SK-N-SH (cell line): ENCODE results near the gene SHLD1. TPM values are rescaled to one million over a fixed set of nuclear protein-coding genes. Genes with fewer than 3 reads are reported as not detected.
A peak's percentile ranks its signal among the peaks of the same experiment; 100 is the strongest.

Experiments used
- CTCF ChIA-PET: fragments of 300-600, 350-600 bp; formaldehyde crosslinking; extraction: SDS; loops from one replicate; lab custom pipeline; 2021; lab: Yijun Ruan, JAX
- POLR2A ChIA-PET: fragments of 350-600 bp; sonication (Branson Sonifier 250); formaldehyde crosslinking; extraction: SDS; loops from one replicate; lab custom pipeline; 2020; ENCODE audit warnings: antibody characterized with exemption, inconsistent platforms; lab: Yijun Ruan, JAX
- DNase-seq: peaks from one replicate; pipeline ENCODE4 v3.0.0; 2012
- H2AFZ ChIP-seq: fragments of 200-600 bp; sonication (generic); 2 replicates; pipeline ENCODE4 v1.8.1; 2016; ENCODE audit warnings: antibody characterized with exemption, mild to moderate bottlenecking, low read depth
- H3F3A ChIP-seq: fragments of 200-600 bp; sonication (generic); replicated peaks from 2 replicates; pipeline ENCODE3; 2016; ENCODE audit warnings: antibody characterized with exemption, mild to moderate bottlenecking; ENCODE audit not compliant: insufficient read depth
- H3K27ac ChIP-seq, 2 experiments: fragments of 200-500 bp in 1 of 2; fragments of 200-600 bp in 1 of 2; sonication (Bioruptor generic) in 1 of 2; sonication (generic), shearing (Covaris generic) in 1 of 2; 2 replicates each; pipeline versions ENCODE4 v1.5.1 to v1.6.1; 2014 to 2016; ENCODE audit warnings: low read depth in 2 of 2, inconsistent platforms in 1 of 2, low read length in 1 of 2, mild to moderate bottlenecking in 1 of 2, mixed read lengths in 1 of 2
- H3K27me3 ChIP-seq: fragments of 200-600 bp; sonication (generic), shearing (Covaris generic); 2 replicates; pipeline ENCODE4 v1.6.1; 2016; ENCODE audit warnings: mixed run types; ENCODE audit not compliant: insufficient read depth
- H3K36me3 ChIP-seq, 2 experiments: fragments of 200-500 bp in 1 of 2; fragments of 200-600 bp in 1 of 2; sonication (Bioruptor generic) in 1 of 2; sonication (generic) in 1 of 2; replicated peaks in 1 of 2; 2 replicates each; pipeline versions ENCODE3 to v1.5.1; 2014 to 2016; ENCODE audit warnings: low read length in 1 of 2, mild to moderate bottlenecking in 1 of 2; ENCODE audit not compliant: insufficient read depth in 2 of 2, control insufficient read depth in 1 of 2
- H3K4me1 ChIP-seq, 2 experiments: fragments of 200-500 bp in 1 of 2; fragments of 200-600 bp in 1 of 2; sonication (Bioruptor generic) in 1 of 2; sonication (generic), shearing (Covaris generic) in 1 of 2; 2 replicates each; pipeline versions ENCODE4 v1.5.1 to v1.6.1; 2014 to 2016; ENCODE audit warnings: low read depth in 1 of 2, low read length in 1 of 2, mixed run types in 1 of 2; ENCODE audit not compliant: insufficient read depth in 2 of 2, control insufficient read depth in 1 of 2
- H3K4me2 ChIP-seq: fragments of 200-600 bp; sonication (generic), shearing (Covaris generic); 2 replicates; pipeline ENCODE4 v1.6.1; 2017; ENCODE audit warnings: mixed run types
- H3K4me3 ChIP-seq, 2 experiments: fragments of 200-500 bp in 1 of 2; fragments of 200-600 bp in 1 of 2; sonication (Bioruptor generic) in 1 of 2; sonication (generic), shearing (Covaris generic) in 1 of 2; 2 replicates each; pipeline versions ENCODE4 v1.5.1 to v1.8.1; 2014 to 2016; ENCODE audit warnings: low read depth in 2 of 2, inconsistent platforms in 1 of 2, low read length in 1 of 2, mild to moderate bottlenecking in 1 of 2, mixed read lengths in 1 of 2, moderate library complexity in 1 of 2
- H3K79me2 ChIP-seq: fragments of 200-600 bp; sonication (generic); 2 replicates; pipeline ENCODE4 v1.8.1; 2017; ENCODE audit warnings: mild to moderate bottlenecking; ENCODE audit not compliant: insufficient read depth
- H3K9ac ChIP-seq: fragments of 200-600 bp; sonication (generic); 2 replicates; pipeline ENCODE4 v1.6.1; 2017; ENCODE audit warnings: mixed run types
- H3K9me2 ChIP-seq: fragments of 200-600 bp; sonication (generic); 2 replicates; pipeline ENCODE4 v1.6.1; 2017; ENCODE audit warnings: mixed run types
- H3K9me3 ChIP-seq: fragments of 200-600 bp; sonication (generic); 2 replicates; pipeline ENCODE4 v1.6.1; 2017; ENCODE audit warnings: mixed run types, mild to moderate bottlenecking, moderate library complexity
- H4K20me1 ChIP-seq: fragments of 200-600 bp; sonication (generic); 2 replicates; pipeline ENCODE4 v1.6.1; 2017; ENCODE audit warnings: mild to moderate bottlenecking, mixed run types; ENCODE audit not compliant: insufficient read depth
- CHD2 ChIP-seq: fragments of 150-350 bp; IDR thresholded peaks from 2 replicates; pipeline ENCODE4 v1.6.1; 2018; ENCODE audit warnings: low read length; ENCODE audit not compliant: partially characterized antibody
- EP300 ChIP-seq, 2 experiments: IDR thresholded peaks; 2 replicates each; pipeline versions ENCODE4 v1.4.0 to v1.6.1; 2012; ENCODE audit warnings: borderline replicate concordance in 1 of 2, low read depth in 1 of 2, low read length in 1 of 2
- EZH2phosphoT487 ChIP-seq: fragments of 200-600 bp; sonication (generic); IDR thresholded peaks from 2 replicates; pipeline ENCODE4 v1.6.1; 2017; ENCODE audit warnings: low read depth, mixed run types, mild to moderate bottlenecking, antibody characterized with exemption, moderate library complexity, borderline replicate concordance
- FOSL2 ChIP-seq: IDR thresholded peaks from 2 replicates; pipeline ENCODE4 v1.4.0; 2012; ENCODE audit warnings: low read depth, mild to moderate bottlenecking, moderate library complexity, borderline replicate concordance
- FOXJ3 ChIP-seq: sonication (generic); formaldehyde crosslinking; IDR thresholded peaks from 2 replicates; pipeline ENCODE4 v1.5.1; 2020; ENCODE audit warnings: mild to moderate bottlenecking, missing genetic modification reagents
- FOXM1 ChIP-seq: IDR thresholded peaks from 2 replicates; pipeline ENCODE4 v1.4.0; 2012; ENCODE audit warnings: low read depth, mild to moderate bottlenecking
- NRF1 ChIP-seq: IDR thresholded peaks from 2 replicates; pipeline ENCODE4 v1.6.1; 2012; ENCODE audit warnings: low read depth, mild to moderate bottlenecking, low read length
- RAD21 ChIP-seq: IDR thresholded peaks from 2 replicates; pipeline ENCODE4 v1.6.1; 2012; ENCODE audit warnings: mild to moderate bottlenecking, low read length
- RCOR1 ChIP-seq: fragments of 150-350 bp; IDR thresholded peaks from 2 replicates; pipeline ENCODE4 v1.6.1; 2017; ENCODE audit warnings: antibody characterized with exemption, low read length
- SIN3A ChIP-seq: IDR thresholded peaks from 2 replicates; pipeline ENCODE4 v1.6.1; 2012; ENCODE audit warnings: low read depth, mild to moderate bottlenecking, low read length, moderate library complexity, borderline replicate concordance
- TCF12 ChIP-seq: IDR thresholded peaks from 2 replicates; pipeline ENCODE4 v1.4.0; 2012
- YY1 ChIP-seq: IDR thresholded peaks from 2 replicates; pipeline ENCODE4 v1.4.0; 2012; ENCODE audit warnings: low read depth, mild to moderate bottlenecking
- WGBS: methylation state at CpG from one replicate; pipeline ENCODE4 v1.1.6; 2017; ENCODE audit warnings: low lambda C conversion rate; 5-methylcytosine and 5-hydroxymethylcytosine counted together
- polyA plus RNA-seq, 3 experiments: library from polyadenylated mRNA; depleted of rRNA; stranded (reverse); fragments of >200 nt; gene quantifications; 2 replicates each; pipeline ENCODE4 v1.2.3, GENCODE V29; 2012
- TF ChIP-seq, protein P1 (sequence below): IDR thresholded peaks from 2 replicates; pipeline ENCODE4; 2012
- TF ChIP-seq, protein P2 (sequence below): IDR thresholded peaks from 2 replicates; pipeline ENCODE4 v1.4.0; 2012; ENCODE audit warnings: low read depth, borderline replicate concordance
- TF ChIP-seq, protein P3 (sequence below): fragments of 150-350 bp; IDR thresholded peaks from 2 replicates; pipeline ENCODE4 v1.6.1; 2016; ENCODE audit warnings: mild to moderate bottlenecking, low read depth, low read length
- TF ChIP-seq, protein P4 (sequence below): IDR thresholded peaks from 2 replicates; pipeline ENCODE4 v1.6.1; 2012; ENCODE audit warnings: mild to moderate bottlenecking, low read depth, low read length, moderate library complexity
- TF ChIP-seq, protein P5 (sequence below): IDR thresholded peaks from 2 replicates; pipeline ENCODE4 v1.4.0; 2012; ENCODE audit warnings: low read depth

The SHLD1 gene
- polyA plus RNA-seq, 1 of the 3 experiments (the other 2 are of a cell fraction), result 4.5 TPM

DNA sequence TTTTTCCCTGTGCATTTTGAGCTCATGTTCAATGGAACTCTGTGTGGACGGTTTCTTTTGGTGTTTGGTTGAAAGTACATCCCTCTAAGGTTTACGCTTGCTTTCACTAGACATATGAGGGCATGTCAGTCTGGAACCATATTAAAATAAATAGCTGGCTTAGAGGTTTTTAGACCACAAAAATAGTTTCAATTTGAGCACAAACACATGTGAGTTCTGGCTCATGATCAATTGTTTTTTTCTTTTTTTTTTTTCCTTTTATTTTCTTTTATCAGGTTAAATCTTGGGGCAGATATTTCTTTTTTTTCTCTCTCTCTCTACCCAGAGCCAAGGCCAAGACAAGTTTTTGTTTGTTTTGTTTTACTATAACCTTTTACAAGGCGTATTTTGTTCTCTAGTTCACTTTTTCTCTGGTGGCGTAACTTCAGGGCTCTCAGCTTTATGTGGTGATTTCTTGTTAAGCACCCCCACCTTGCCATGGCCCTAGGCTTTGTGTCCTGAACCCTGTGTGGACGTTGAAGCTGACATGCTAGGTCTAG is 92.9 kb downstream of the SHLD1 start:
- H3K4me1 ChIP-seq, result peaks cover 7 to 21% of the 10 kb centered on the region in 2 experiments; a peak in 3 of 4 replicates
- no peak for DNase-seq
- H3F3A ChIP-seq, result peaks cover 8% of the 10 kb centered on the region
- no peaks in the 10 kb centered on the region for H3K9me3 ChIP-seq
- H3K79me2 ChIP-seq, result no peaks in the 10 kb centered on the region
- no peak overlapping the region for H3K4me3 ChIP-seq
- WGBS, result 75% methylated on average over 5 of the region's 5 CpGs
- CTCF ChIA-PET, result interaction anchor here (1.4 kb wide), 1 partner anchor 314 kb away, joined by 3 read pairs; no protein-coding TSS in a partner anchor
- no peak overlapping the region for H3K9ac ChIP-seq
- H3K9me2 ChIP-seq, result no peaks in the 10 kb centered on the region
- H3K27ac ChIP-seq, result no peak overlapping the region; a peak in 1 of 4 replicates
- no peaks in the 10 kb centered on the region for H3K36me3 ChIP-seq
- POLR2A ChIA-PET, result no interaction called here
- TF ChIP-seq FOXM1, result no peak
- TF ChIP-seq TCF12, result peak; percentile 30; the same call in 1 of the 2 replicates
- no peak for TF ChIP-seq RAD21
- TF ChIP-seq, protein P1, sequence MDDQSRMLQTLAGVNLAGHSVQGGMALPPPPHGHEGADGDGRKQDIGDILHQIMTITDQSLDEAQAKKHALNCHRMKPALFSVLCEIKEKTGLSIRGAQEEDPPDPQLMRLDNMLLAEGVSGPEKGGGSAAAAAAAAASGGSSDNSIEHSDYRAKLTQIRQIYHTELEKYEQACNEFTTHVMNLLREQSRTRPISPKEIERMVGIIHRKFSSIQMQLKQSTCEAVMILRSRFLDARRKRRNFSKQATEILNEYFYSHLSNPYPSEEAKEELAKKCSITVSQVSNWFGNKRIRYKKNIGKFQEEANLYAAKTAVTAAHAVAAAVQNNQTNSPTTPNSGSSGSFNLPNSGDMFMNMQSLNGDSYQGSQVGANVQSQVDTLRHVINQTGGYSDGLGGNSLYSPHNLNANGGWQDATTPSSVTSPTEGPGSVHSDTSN, result 0 out of 2 replicates have a peak, but pooled peaks have one; percentile 23
- no peaks in the 10 kb centered on the region for H3K27me3 ChIP-seq
- no peaks in the 10 kb centered on the region; the same call in 1 of the 2 replicates for H4K20me1 ChIP-seq
- no peak overlapping the region for H2AFZ ChIP-seq
- H3K4me2 ChIP-seq, result no peak overlapping the region

DNA sequence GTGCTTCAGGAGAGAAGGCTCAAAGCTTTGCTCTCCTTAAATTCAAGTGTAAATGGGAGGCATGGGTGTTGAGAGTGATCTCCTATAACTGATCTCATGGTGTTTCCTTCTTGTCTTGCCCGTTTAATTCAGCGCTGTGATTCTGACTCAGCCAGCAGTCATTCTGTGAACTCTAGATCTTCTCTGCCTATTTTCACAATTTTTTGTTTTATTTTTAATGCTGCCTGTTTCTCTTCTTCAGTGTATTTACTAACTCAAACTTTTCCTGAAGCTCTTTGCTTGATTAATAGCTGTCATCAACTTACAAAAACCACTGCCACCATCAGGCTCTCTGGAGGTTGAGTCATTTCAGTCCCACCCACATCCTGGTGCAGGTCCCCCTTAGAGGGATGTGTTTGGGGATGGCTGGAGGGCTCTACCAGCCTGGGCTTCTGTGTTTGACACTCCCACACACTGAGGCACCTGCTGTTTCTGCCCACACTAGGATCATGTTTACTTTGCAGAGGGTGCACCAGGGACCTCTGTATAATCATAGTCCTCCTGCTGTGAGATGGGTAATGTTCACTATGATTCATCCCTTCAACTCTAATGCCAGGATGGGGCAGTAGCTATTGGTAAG is 94.0 kb downstream of the SHLD1 start:
- POLR2A ChIA-PET, result no interaction called here
- Histone ChIP-seq H3K27me3 (no peaks in the 10 kb centered on the region), H3F3A (peaks cover 8% of the 10 kb centered on the region), H3K9me2 (no peaks in the 10 kb centered on the region), H2AFZ (no peak overlapping the region), H3K4me1 (peaks cover 10 to 25% of the 10 kb centered on the region in 2 experiments; a peak in 3 of 4 replicates), H3K4me3 (no peak overlapping the region), H3K4me2 (peak overlapping the region; percentile 58; the same call in 1 of the 2 replicates), H3K27ac (peak overlapping the region; percentile 10 to 47; a peak in 3 of 4 replicates), H3K36me3 (no peaks in the 10 kb centered on the region), H3K9ac (no peak overlapping the region), H3K9me3 (no peaks in the 10 kb centered on the region), H4K20me1 (no peaks in the 10 kb centered on the region; the same call in 1 of the 2 replicates), H3K79me2 (no peaks in the 10 kb centered on the region)
- CTCF ChIA-PET, result interaction anchor here (1.4 kb wide), 1 partner anchor 315 kb away, joined by 3 read pairs; no protein-coding TSS in a partner anchor
- DNase-seq, result no peak
- WGBS, result 9% methylated on average over 2 of the region's 2 CpGs
- no peak for TF ChIP-seq FOXJ3
- TF ChIP-seq, protein P2, sequence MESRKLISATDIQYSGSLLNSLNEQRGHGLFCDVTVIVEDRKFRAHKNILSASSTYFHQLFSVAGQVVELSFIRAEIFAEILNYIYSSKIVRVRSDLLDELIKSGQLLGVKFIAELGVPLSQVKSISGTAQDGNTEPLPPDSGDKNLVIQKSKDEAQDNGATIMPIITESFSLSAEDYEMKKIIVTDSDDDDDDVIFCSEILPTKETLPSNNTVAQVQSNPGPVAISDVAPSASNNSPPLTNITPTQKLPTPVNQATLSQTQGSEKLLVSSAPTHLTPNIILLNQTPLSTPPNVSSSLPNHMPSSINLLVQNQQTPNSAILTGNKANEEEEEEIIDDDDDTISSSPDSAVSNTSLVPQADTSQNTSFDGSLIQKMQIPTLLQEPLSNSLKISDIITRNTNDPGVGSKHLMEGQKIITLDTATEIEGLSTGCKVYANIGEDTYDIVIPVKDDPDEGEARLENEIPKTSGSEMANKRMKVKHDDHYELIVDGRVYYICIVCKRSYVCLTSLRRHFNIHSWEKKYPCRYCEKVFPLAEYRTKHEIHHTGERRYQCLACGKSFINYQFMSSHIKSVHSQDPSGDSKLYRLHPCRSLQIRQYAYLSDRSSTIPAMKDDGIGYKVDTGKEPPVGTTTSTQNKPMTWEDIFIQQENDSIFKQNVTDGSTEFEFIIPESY, result no peak
- no peak for TF ChIP-seq YY1
- TF ChIP-seq FOXM1, result no peak
- no peak for TF ChIP-seq RCOR1
- TF ChIP-seq NRF1, result no peak
- TF ChIP-seq, protein P3, sequence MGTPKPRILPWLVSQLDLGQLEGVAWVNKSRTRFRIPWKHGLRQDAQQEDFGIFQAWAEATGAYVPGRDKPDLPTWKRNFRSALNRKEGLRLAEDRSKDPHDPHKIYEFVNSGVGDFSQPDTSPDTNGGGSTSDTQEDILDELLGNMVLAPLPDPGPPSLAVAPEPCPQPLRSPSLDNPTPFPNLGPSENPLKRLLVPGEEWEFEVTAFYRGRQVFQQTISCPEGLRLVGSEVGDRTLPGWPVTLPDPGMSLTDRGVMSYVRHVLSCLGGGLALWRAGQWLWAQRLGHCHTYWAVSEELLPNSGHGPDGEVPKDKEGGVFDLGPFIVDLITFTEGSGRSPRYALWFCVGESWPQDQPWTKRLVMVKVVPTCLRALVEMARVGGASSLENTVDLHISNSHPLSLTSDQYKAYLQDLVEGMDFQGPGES, result no peak
- no peak for TF ChIP-seq EZH2phosphoT487
- peak; percentile 34 to 47; a peak in 1 of 4 replicates for TF ChIP-seq EP300 (IDR thresholded peaks at IDR 0.05; ENCODE audit: borderline replicate concordance in 1 of 2, low read depth in 1 of 2, low read length in 1 of 2)
- TF ChIP-seq CHD2, result no peak
- peak; percentile 50; the same call in 1 of the 2 replicates for TF ChIP-seq FOSL2
- TF ChIP-seq SIN3A, result no peak
- TF ChIP-seq, protein P4, sequence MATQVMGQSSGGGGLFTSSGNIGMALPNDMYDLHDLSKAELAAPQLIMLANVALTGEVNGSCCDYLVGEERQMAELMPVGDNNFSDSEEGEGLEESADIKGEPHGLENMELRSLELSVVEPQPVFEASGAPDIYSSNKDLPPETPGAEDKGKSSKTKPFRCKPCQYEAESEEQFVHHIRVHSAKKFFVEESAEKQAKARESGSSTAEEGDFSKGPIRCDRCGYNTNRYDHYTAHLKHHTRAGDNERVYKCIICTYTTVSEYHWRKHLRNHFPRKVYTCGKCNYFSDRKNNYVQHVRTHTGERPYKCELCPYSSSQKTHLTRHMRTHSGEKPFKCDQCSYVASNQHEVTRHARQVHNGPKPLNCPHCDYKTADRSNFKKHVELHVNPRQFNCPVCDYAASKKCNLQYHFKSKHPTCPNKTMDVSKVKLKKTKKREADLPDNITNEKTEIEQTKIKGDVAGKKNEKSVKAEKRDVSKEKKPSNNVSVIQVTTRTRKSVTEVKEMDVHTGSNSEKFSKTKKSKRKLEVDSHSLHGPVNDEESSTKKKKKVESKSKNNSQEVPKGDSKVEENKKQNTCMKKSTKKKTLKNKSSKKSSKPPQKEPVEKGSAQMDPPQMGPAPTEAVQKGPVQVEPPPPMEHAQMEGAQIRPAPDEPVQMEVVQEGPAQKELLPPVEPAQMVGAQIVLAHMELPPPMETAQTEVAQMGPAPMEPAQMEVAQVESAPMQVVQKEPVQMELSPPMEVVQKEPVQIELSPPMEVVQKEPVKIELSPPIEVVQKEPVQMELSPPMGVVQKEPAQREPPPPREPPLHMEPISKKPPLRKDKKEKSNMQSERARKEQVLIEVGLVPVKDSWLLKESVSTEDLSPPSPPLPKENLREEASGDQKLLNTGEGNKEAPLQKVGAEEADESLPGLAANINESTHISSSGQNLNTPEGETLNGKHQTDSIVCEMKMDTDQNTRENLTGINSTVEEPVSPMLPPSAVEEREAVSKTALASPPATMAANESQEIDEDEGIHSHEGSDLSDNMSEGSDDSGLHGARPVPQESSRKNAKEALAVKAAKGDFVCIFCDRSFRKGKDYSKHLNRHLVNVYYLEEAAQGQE, result no peak
- TF ChIP-seq, protein P5, sequence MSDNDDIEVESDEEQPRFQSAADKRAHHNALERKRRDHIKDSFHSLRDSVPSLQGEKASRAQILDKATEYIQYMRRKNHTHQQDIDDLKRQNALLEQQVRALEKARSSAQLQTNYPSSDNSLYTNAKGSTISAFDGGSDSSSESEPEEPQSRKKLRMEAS, result peak; percentile 51; the same call in 1 of the 2 replicates
